GM12878 (cell line): Measurements from ENCODE around the gene PPP1R37. TPM values are rescaled to one million over a fixed set of nuclear protein-coding genes. Genes with fewer than 3 reads are reported as not detected.

ENCODE experiments used
- ATAC-seq: fragments of 200-7000 bp; cut with Tn5 transposase; 3 replicates; pipeline ENCODE4 v1.9.1; 2020; ENCODE audit warnings: mild to moderate bottlenecking, moderate library complexity
- BruUV-seq: library from RNA; stranded (reverse); fragments of 400-500 nt; replicated peaks from 2 replicates; lab custom pipeline; 2021; lab: Mats Ljungman, UMichigan
- CTCF ChIA-PET: fragments of 300-600 bp; sonication (Branson Sonifier 250); formaldehyde crosslinking; extraction: SDS; loops from one replicate; lab custom pipeline; 2021; ENCODE audit warnings: inconsistent platforms; lab: Yijun Ruan, JAX
- POLR2A ChIA-PET: fragments of 350-600 bp; formaldehyde crosslinking; extraction: SDS; loops from one replicate; lab custom pipeline; 2021; ENCODE audit warnings: inconsistent platforms; lab: Charles Lee
- RAD21 ChIA-PET: fragments of 300-600 bp; sonication (Branson Sonifier 250); formaldehyde crosslinking; loops from one replicate; lab custom pipeline; 2023; ENCODE audit warnings: antibody characterized with exemption; ENCODE audit not compliant: unreplicated experiment; lab: Charles Lee
- SMC1A ChIA-PET: fragments of 300-600 bp; sonication (Branson Sonifier 250); formaldehyde crosslinking; loops from one replicate; lab custom pipeline; 2023; ENCODE audit not compliant: unreplicated experiment, uncharacterized antibody; lab: Charles Lee
- DNase-seq: peaks from one replicate; pipeline ENCODE4 v3.0.0-alpha.2; 2011; ENCODE audit warnings: low read depth, low spot score
- FAIRE-seq: peaks from 3 replicates; lab custom pipeline; 2011; peaks lifted over from hg19 to GRCh38; lab: Jason Lieb, UNC
- H2AFZ ChIP-seq: 2 replicates; pipeline ENCODE4 v1.6.0; 2011; ENCODE audit warnings: low read depth, low read length, control low read depth; ENCODE audit not compliant: control insufficient read depth
- H3K27ac ChIP-seq: 2 replicates; pipeline ENCODE4 v1.5.1; 2011; ENCODE audit warnings: control low read depth; ENCODE audit not compliant: control insufficient read depth, insufficient read depth
- H3K27me3 ChIP-seq, 2 experiments: replicated peaks in 1 of 2; 2 replicates each; pipeline versions ENCODE4 v1.6.0 to v1.6.1; 2011; ENCODE audit warnings: low read length in 1 of 2; ENCODE audit not compliant: control insufficient read depth in 2 of 2, insufficient read depth in 2 of 2
- H3K36me3 ChIP-seq, 2 experiments: 2 replicates each; pipeline ENCODE4 v1.5.1; 2011; ENCODE audit warnings: low read length in 1 of 2; ENCODE audit not compliant: control insufficient read depth in 2 of 2, insufficient read depth in 2 of 2
- H3K4me1 ChIP-seq: 2 replicates; pipeline ENCODE4 v1.6.1; 2011; ENCODE audit warnings: mild to moderate bottlenecking, low read length, moderate library complexity, mixed read lengths; ENCODE audit not compliant: control insufficient read depth, insufficient read depth
- H3K4me2 ChIP-seq: 2 replicates; pipeline ENCODE4 v1.6.0; 2011; ENCODE audit warnings: control low read depth; ENCODE audit not compliant: control insufficient read depth, insufficient read depth
- H3K4me3 ChIP-seq: fragments of 200-600 bp; sonication (generic); 2 replicates; pipeline ENCODE4 v1.5.1; 2016
- H3K79me2 ChIP-seq: 2 replicates; pipeline ENCODE4 v1.6.0; 2011; ENCODE audit warnings: low read length; ENCODE audit not compliant: control insufficient read depth, insufficient read depth
- H3K9ac ChIP-seq: 2 replicates; pipeline ENCODE4 v1.8.0; 2011; ENCODE audit warnings: low read length, control low read depth, mixed read lengths; ENCODE audit not compliant: control insufficient read depth, insufficient read depth
- H3K9me3 ChIP-seq: replicated peaks from 3 replicates; pipeline ENCODE4 v1.5.1; 2011; ENCODE audit warnings: mild to moderate bottlenecking, low read length; ENCODE audit not compliant: control insufficient read depth, insufficient read depth
- H4K20me1 ChIP-seq: 2 replicates; pipeline ENCODE4 v1.6.0; 2011; ENCODE audit not compliant: control insufficient read depth, insufficient read depth
- CHD4 ChIP-seq: fragments of 200-600 bp; sonication (generic); IDR thresholded peaks from 2 replicates; pipeline ENCODE4 v1.6.1; 2016; ENCODE audit warnings: mild to moderate bottlenecking
- GATAD2B ChIP-seq: fragments of 450-650 bp; conservative IDR thresholded peaks from 2 replicates; pipeline ENCODE4 v1.6.1; 2017; ENCODE audit warnings: low read depth, mild to moderate bottlenecking, moderate library complexity
- HDGF ChIP-seq: fragments of 450-650 bp; IDR thresholded peaks from 2 replicates; pipeline ENCODE4 v1.6.1; 2016; ENCODE audit warnings: antibody characterized with exemption
- IKZF1 ChIP-seq: fragments of 450-650 bp; conservative IDR thresholded peaks from 2 replicates; pipeline ENCODE4 v1.6.1; 2017; ENCODE audit warnings: antibody characterized with exemption, mild to moderate bottlenecking
- IRF5 ChIP-seq: fragments of 450-650 bp; IDR thresholded peaks from 2 replicates; pipeline ENCODE4 v1.6.1; 2017; ENCODE audit warnings: borderline replicate concordance
- NBN ChIP-seq: fragments of 450-650 bp; IDR thresholded peaks from 2 replicates; pipeline ENCODE4 v1.6.1; 2016
- PRDM15 ChIP-seq: fragments of 450-650 bp; formaldehyde crosslinking; IDR thresholded peaks from 2 replicates; pipeline ENCODE4 v1.4.0; 2020; ENCODE audit warnings: mild to moderate bottlenecking, moderate library complexity
- RELA ChIP-seq: fragments of 450-650 bp; IDR thresholded peaks from 2 replicates; pipeline ENCODE4 v1.8.0; 2014; ENCODE audit warnings: borderline replicate concordance; ENCODE audit not compliant: partially characterized antibody
- TAF1 ChIP-seq: IDR thresholded peaks from 2 replicates; pipeline ENCODE4 v1.6.1; 2011; ENCODE audit warnings: mild to moderate bottlenecking, low read depth, low read length, borderline replicate concordance
- WGBS: methylation state at CpG from one replicate; pipeline ENCODE4 v1.1.6; 2016; ENCODE audit warnings: low lambda C conversion rate; ENCODE audit not compliant: insufficient replicate concordance, insufficient coverage; ENCODE audit errors: missing lambda C conversion rate; 5-methylcytosine and 5-hydroxymethylcytosine counted together
- in situ Hi-C: fragments of 300-500 bp; cut with MboI; formaldehyde crosslinking; loops from 9 replicates; pipeline ENCODE4 v1.14.3; 2018; ENCODE audit warnings: mixed read lengths
- intact Hi-C: fragments of 100-400 bp; cut with micrococcal nuclease; formaldehyde crosslinking; loops from one replicate; pipeline ENCODE4 v1.14.2; 2022; ENCODE audit not compliant: unreplicated experiment
- polyA plus RNA-seq, 11 experiments: library from polyadenylated mRNA; depleted of rRNA in 4 of 11; unstranded in 6 of 11; stranded (reverse) in 5 of 11; fragments of >200 nt; fragmentation: Nextera tagmentation in 4 of 11; fragmentation: Illumina TruSeq in 1 of 11; extraction: Ambion mirVana in 4 of 11; extraction: Trizol in 1 of 11; gene quantifications; 1 replicate in 1 of 11; 2 replicates in 10 of 11; pipeline versions ENCODE4 v1.2.1 to v1.2.3, GENCODE V29; 2011 to 2016; ENCODE audit warnings: inconsistent platforms in 2 of 11, missing spikeins in 2 of 11, low read depth in 1 of 11
- total RNA-seq, 4 experiments: library from RNA; depleted of rRNA in 3 of 4; stranded (reverse); fragments of >200 nt in 3 of 4; fragmentation: Illumina TruSeq in 1 of 4; extraction: Trizol in 1 of 4; gene quantifications; 2 replicates each; pipeline versions ENCODE4 v1.2.1 to v1.2.3, GENCODE V29; 2013 to 2021
- TF ChIP-seq, protein P1 (sequence below): IDR thresholded peaks from 2 replicates; pipeline ENCODE4 v1.6.1; 2012; ENCODE audit warnings: low read length, inconsistent platforms

PPP1R37 gene
- total and polyA plus RNA-seq, 10 of the 15 experiments (the other 5 are each of a cell fraction or from before 2014, with no cell fraction given), result 0.09 to 21.3 (median 5.1) TPM; not detected in 1

DNA sequence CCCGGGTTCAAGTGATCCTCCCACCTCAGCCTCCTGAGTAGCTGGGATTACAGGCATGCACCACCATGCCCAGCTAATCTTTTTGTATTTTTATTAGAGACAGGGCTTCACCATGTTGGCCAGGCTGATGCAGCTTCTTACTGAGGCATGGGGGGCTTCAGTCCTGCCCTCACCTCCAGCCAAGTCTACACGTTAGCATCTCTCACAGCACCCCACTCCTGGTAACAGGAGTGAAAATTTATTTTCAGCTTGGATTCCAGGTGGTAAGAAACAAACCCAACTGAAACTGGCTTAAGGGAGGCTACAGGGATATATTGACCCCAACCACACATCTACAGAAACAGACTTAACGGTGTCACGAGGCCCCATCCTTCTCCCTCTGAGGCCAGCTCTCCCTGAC, 57.2 kb downstream of the PPP1R37 start:
- no peak for FAIRE-seq
- TF ChIP-seq CHD4, result no peak
- TF ChIP-seq IRF5, result no peak
- no peak for TF ChIP-seq HDGF
- no peak for TF ChIP-seq IKZF1
- TF ChIP-seq NBN, result no peak
- no peak for TF ChIP-seq TAF1
- no peak for TF ChIP-seq GATAD2B
- no peak for TF ChIP-seq RELA
- no peak for TF ChIP-seq PRDM15 (CRISPR knock-in tag)
- TF ChIP-seq, protein P1, sequence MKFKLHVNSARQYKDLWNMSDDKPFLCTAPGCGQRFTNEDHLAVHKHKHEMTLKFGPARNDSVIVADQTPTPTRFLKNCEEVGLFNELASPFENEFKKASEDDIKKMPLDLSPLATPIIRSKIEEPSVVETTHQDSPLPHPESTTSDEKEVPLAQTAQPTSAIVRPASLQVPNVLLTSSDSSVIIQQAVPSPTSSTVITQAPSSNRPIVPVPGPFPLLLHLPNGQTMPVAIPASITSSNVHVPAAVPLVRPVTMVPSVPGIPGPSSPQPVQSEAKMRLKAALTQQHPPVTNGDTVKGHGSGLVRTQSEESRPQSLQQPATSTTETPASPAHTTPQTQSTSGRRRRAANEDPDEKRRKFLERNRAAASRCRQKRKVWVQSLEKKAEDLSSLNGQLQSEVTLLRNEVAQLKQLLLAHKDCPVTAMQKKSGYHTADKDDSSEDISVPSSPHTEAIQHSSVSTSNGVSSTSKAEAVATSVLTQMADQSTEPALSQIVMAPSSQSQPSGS, result no peak
- TF ChIP-seq, all 136 proteins: peak for 0
- 83% methylated on average over 4 of the region's 4 CpGs for WGBS
- no peaks in the 10 kb centered on the region for H3K79me2 ChIP-seq
- no peak overlapping the region for H3K4me2 ChIP-seq
- peaks cover 5 to 9% of the 10 kb centered on the region in 2 experiments; a peak in 3 of 4 replicates for H3K27me3 ChIP-seq
- no peaks in the 10 kb centered on the region for H4K20me1 ChIP-seq
- in situ Hi-C loops (no loop called here), intact Hi-C loops (no loop called here)
- no peak overlapping the region for H3K9ac ChIP-seq
- CTCF ChIA-PET, result interaction anchor here (1.2 kb wide), 1 partner anchor 14 kb away, joined by 3 read pairs; no protein-coding TSS in a partner anchor
- BruUV-seq, result no TSS peak
- H2AFZ ChIP-seq, result no peak overlapping the region
- H3K4me1 ChIP-seq, result peaks cover 14% of the 10 kb centered on the region
- no peak overlapping the region for H3K4me3 ChIP-seq
- SMC1A ChIA-PET, result no interaction called here
- H3K9me3 ChIP-seq, result no peaks in the 10 kb centered on the region; the same call in 2 of the 3 replicates
- no peak for DNase-seq
- POLR2A ChIA-PET, result interaction anchor here (1.5 kb wide), 1 partner anchor 15 kb away, joined by 7 read pairs; no protein-coding TSS in a partner anchor
- H3K27ac ChIP-seq, result no peak overlapping the region
- no peak for ATAC-seq
- RAD21 ChIA-PET, result interaction anchor here (1.2 kb wide), 1 partner anchor 161 kb away, joined by 3 read pairs; no protein-coding TSS in a partner anchor
- H3K36me3 ChIP-seq, result peaks cover 0 to 10% of the 10 kb centered on the region in 2 experiments; a peak in 2 of 4 replicates
